Liver (tissue), 9 donors: ENCODE results near the gene SHQ1. TPM values are rescaled to one million over a fixed set of nuclear protein-coding genes. Genes with fewer than 3 reads are reported as not detected.

Experiments
- DNase-seq: peaks from one replicate; pipeline ENCODE4 v3.0.0-alpha.2; 2017; ENCODE audit warnings: low spot score
- H3K27ac ChIP-seq, 2 donors: one replicate each; pipeline ENCODE4 v1.7.0; 2013; ENCODE audit warnings: inconsistent platforms in 2 of 2, low read length in 2 of 2, control low read depth in 1 of 2, low read depth in 1 of 2, mild to moderate bottlenecking in 1 of 2
- H3K27me3 ChIP-seq, 4 donors: one replicate each; pipeline versions ENCODE4 v1.6.1 to v1.7.0; 2013; ENCODE audit warnings: low read length in 3 of 4, inconsistent platforms in 1 of 4, mild to moderate bottlenecking in 1 of 4, moderate library complexity in 1 of 4; ENCODE audit not compliant: control insufficient read depth in 4 of 4, insufficient read depth in 4 of 4
- H3K36me3 ChIP-seq, 4 donors: one replicate each; pipeline versions ENCODE4 v1.6.1 to v1.7.0; 2013; ENCODE audit warnings: low read length in 3 of 4, mild to moderate bottlenecking in 3 of 4, low read depth in 1 of 4, moderate library complexity in 1 of 4; ENCODE audit not compliant: control insufficient read depth in 4 of 4, insufficient read depth in 3 of 4
- H3K4me1 ChIP-seq, 4 donors: one replicate each; pipeline versions ENCODE4 v1.6.1 to v1.7.0; 2013; ENCODE audit warnings: low read length in 3 of 4, mild to moderate bottlenecking in 3 of 4, moderate library complexity in 1 of 4; ENCODE audit not compliant: control insufficient read depth in 4 of 4, insufficient read depth in 4 of 4
- H3K4me3 ChIP-seq, 3 donors: one replicate each; pipeline versions ENCODE4 v1.6.1 to v1.7.0; 2013; ENCODE audit warnings: low read length in 3 of 3, control low read depth in 1 of 3, low read depth in 1 of 3, mild to moderate bottlenecking in 1 of 3
- H3K9ac ChIP-seq, 2 donors: one replicate each; pipeline ENCODE4 v1.7.0; 2013; ENCODE audit warnings: low read length in 2 of 2, mild to moderate bottlenecking in 2 of 2, moderate library complexity in 2 of 2, control low read depth in 1 of 2, low read depth in 1 of 2
- H3K9me3 ChIP-seq, 4 donors: one replicate each; pipeline versions ENCODE4 v1.6.1 to v1.7.0; 2013; ENCODE audit warnings: low read length in 3 of 4; ENCODE audit not compliant: control insufficient read depth in 4 of 4
- EGR1 ChIP-seq, 2 donors: IDR thresholded peaks; 2 replicates each; pipeline ENCODE4 v1.6.1; 2016 to 2018; ENCODE audit warnings: antibody characterized with exemption in 2 of 2, low read depth in 2 of 2
- FOXA1 ChIP-seq: IDR thresholded peaks from 2 replicates; pipeline ENCODE4 v1.6.1; 2016; ENCODE audit warnings: antibody characterized with exemption
- FOXA2 ChIP-seq: IDR thresholded peaks from 2 replicates; pipeline ENCODE4 v1.6.1; 2016; ENCODE audit warnings: antibody characterized with exemption
- GABPA ChIP-seq, 2 donors: IDR thresholded peaks in 1 of 2; conservative IDR thresholded peaks in 1 of 2; 2 replicates each; pipeline ENCODE4 v1.6.1; 2016; ENCODE audit warnings: antibody characterized with exemption in 2 of 2, mild to moderate bottlenecking in 1 of 2, moderate library complexity in 1 of 2
- HNF4A ChIP-seq, 2 donors: conservative IDR thresholded peaks; 2 replicates each; pipeline ENCODE4 v1.6.1; 2016; ENCODE audit warnings: antibody characterized with exemption in 2 of 2, mild to moderate bottlenecking in 2 of 2
- HNF4G ChIP-seq: IDR thresholded peaks from 2 replicates; pipeline ENCODE4 v1.6.1; 2016; ENCODE audit warnings: antibody characterized with exemption
- JUND ChIP-seq, 2 donors: IDR thresholded peaks; 2 replicates each; pipeline ENCODE4 v1.6.1; 2016; ENCODE audit warnings: antibody characterized with exemption in 2 of 2
- NR2F2 ChIP-seq: IDR thresholded peaks from 2 replicates; pipeline ENCODE4 v1.6.1; 2016; ENCODE audit warnings: antibody characterized with exemption
- RAD21 ChIP-seq, 2 donors: IDR thresholded peaks; 2 replicates each; pipeline ENCODE4 v1.6.1; 2016; ENCODE audit warnings: antibody characterized with exemption in 2 of 2, mild to moderate bottlenecking in 2 of 2
- RXRA ChIP-seq, 2 donors: IDR thresholded peaks; 2 replicates each; pipeline ENCODE4 v1.6.1; 2017 to 2018; ENCODE audit warnings: antibody characterized with exemption in 2 of 2, mild to moderate bottlenecking in 1 of 2
- SP1 ChIP-seq: IDR thresholded peaks from 2 replicates; pipeline ENCODE4 v1.6.1; 2018; ENCODE audit warnings: antibody characterized with exemption, mild to moderate bottlenecking
- TAF1 ChIP-seq: conservative IDR thresholded peaks from 2 replicates; pipeline ENCODE4 v1.6.1; 2016; ENCODE audit warnings: antibody characterized with exemption, mild to moderate bottlenecking
- YY1 ChIP-seq: IDR thresholded peaks from 2 replicates; pipeline ENCODE4 v1.6.1; 2016; ENCODE audit warnings: antibody characterized with exemption, mild to moderate bottlenecking
- WGBS: extraction: QIAGEN DNeasy Blood & Tissue Kit; methylation state at CpG from one replicate; pipeline ENCODE4 v1.1.7; 2013; 5-methylcytosine and 5-hydroxymethylcytosine counted together
- polyA plus RNA-seq, 2 donors: library from polyadenylated mRNA; stranded (reverse) in 1 of 2; unstranded in 1 of 2; fragments of 200-250 nt in 1 of 2; fragments of >200 nt in 1 of 2; fragmentation: Nextera tagmentation in 1 of 2; extraction: Ambion mirVana in 1 of 2; gene quantifications; one replicate each; pipeline versions ENCODE4 v1.2.1 to v1.2.3, GENCODE V29; 2013 to 2015
- total RNA-seq, 2 donors: library from RNA; depleted of rRNA; stranded (reverse); fragments of >200 nt; gene quantifications; one replicate each; pipeline ENCODE4 v1.2.3, GENCODE V29; 2014
- TF ChIP-seq, protein P1 (sequence below): IDR thresholded peaks from 2 replicates; pipeline ENCODE4 v1.6.1; 2016; ENCODE audit warnings: antibody characterized with exemption
- TF ChIP-seq, protein P2 (sequence below): IDR thresholded peaks from 2 replicates; pipeline ENCODE4 v1.6.1; 2016; ENCODE audit warnings: antibody characterized with exemption
- TF ChIP-seq, protein P3 (sequence below): fragments of 150-350 bp; IDR thresholded peaks from 2 replicates; pipeline ENCODE4 v1.5.1; 2017; ENCODE audit warnings: improper control_type of control experiment, low read depth, low read length; ENCODE audit not compliant: missing input control
- TF ChIP-seq, protein P4 (sequence below): IDR thresholded peaks from 2 replicates; pipeline ENCODE4 v1.6.1; 2016; ENCODE audit warnings: antibody characterized with exemption
- TF ChIP-seq, protein P5 (sequence below): IDR thresholded peaks from 2 replicates; pipeline ENCODE4 v1.6.1; 2016; ENCODE audit warnings: antibody characterized with exemption, mild to moderate bottlenecking
- donor health status: healthy.
- donor health status: healthy.
- donor health status: healthy.
- donor health status: healthy.
- donor health status: healthy.

The SHQ1 gene
- 1 to 10 TPM; 7.1 to 9.6 TPM for total RNA-seq
- 1 to 10 TPM; 4.3 to 5.0 TPM for polyA plus RNA-seq

DNA sequence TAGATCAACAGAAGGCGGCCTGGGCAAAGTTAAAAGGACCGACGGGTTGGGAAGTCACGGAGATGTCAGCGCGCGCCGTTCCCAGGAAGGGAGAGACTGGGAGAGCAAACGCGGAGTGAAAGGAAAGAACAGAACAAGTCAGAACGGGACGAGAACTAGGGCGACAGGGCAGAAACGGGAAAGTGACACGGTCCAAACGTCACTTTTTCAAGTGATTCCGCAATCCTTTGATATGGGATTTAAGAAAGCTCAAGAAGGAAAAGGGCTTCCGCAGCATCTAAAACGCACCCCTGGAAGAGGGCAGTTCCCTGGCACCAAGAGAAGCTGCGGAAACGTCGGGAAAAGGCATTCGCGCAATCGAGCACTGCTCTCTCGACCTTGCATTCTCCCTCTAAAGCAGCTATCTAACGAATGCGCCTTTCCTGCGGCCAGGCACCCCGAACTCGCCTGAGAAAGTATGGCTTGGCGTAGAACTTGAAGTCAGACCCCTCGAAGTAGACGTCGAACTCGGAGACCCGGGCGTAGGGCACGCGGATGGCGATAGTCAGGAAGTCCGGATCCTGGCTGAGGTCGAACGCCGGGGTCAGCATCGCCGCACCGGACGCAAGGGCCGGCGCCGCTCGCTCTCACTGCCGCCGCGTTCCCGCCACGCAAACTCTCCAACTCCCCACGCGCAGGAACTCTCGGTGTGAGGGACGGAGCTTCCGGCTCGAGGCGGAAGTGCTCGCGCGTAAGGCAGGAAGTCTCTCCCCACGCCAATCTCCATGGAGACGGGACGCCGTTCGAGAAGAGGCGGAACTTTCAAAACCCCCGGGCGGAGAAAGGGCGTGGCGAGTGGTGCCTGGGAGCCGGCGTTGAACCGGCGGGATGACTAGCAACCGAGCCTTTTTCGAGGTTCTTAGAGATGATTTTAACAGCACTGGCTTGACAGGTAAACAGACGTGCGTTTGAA, at the start of gene SHQ1:
Gene SHQ1 (minus strand): TSS at position 695 of the 952 bp plus-strand sequence. CDS start 105 bp downstream, at position 590.
- peak; percentile 95 for DNase-seq
- WGBS: under 1% methylated on average over 86 of the region's 86 CpGs
- Histone ChIP-seq H3K9ac (peak within 1 kb of the TSS; percentile 45 to 89), H3K4me1 (peaks cover 0 to 18% (median 17%) of the 10 kb centered on the region in 4 donors), H3K36me3 (no peaks in the 10 kb centered on the region), H3K4me3 (peak within 1 kb of the TSS; percentile 63 to 100 (median 100)), H3K27me3 (no peaks in the 10 kb centered on the region), H3K27ac (peak within 1 kb of the TSS; percentile 73 to 92), H3K9me3 (no peaks in the 10 kb centered on the region)
- TF ChIP-seq TAF1: no peak
- TF ChIP-seq, protein P1, sequence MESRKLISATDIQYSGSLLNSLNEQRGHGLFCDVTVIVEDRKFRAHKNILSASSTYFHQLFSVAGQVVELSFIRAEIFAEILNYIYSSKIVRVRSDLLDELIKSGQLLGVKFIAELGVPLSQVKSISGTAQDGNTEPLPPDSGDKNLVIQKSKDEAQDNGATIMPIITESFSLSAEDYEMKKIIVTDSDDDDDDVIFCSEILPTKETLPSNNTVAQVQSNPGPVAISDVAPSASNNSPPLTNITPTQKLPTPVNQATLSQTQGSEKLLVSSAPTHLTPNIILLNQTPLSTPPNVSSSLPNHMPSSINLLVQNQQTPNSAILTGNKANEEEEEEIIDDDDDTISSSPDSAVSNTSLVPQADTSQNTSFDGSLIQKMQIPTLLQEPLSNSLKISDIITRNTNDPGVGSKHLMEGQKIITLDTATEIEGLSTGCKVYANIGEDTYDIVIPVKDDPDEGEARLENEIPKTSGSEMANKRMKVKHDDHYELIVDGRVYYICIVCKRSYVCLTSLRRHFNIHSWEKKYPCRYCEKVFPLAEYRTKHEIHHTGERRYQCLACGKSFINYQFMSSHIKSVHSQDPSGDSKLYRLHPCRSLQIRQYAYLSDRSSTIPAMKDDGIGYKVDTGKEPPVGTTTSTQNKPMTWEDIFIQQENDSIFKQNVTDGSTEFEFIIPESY: no peak
- TF ChIP-seq, protein P2, sequence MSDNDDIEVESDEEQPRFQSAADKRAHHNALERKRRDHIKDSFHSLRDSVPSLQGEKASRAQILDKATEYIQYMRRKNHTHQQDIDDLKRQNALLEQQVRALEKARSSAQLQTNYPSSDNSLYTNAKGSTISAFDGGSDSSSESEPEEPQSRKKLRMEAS: peak; percentile 82
- TF ChIP-seq EGR1 (IDR thresholded peaks at IDR 0.05; ENCODE audit: low read depth in 2 of 2): peak; percentile 74 to 77
- TF ChIP-seq, protein P3, sequence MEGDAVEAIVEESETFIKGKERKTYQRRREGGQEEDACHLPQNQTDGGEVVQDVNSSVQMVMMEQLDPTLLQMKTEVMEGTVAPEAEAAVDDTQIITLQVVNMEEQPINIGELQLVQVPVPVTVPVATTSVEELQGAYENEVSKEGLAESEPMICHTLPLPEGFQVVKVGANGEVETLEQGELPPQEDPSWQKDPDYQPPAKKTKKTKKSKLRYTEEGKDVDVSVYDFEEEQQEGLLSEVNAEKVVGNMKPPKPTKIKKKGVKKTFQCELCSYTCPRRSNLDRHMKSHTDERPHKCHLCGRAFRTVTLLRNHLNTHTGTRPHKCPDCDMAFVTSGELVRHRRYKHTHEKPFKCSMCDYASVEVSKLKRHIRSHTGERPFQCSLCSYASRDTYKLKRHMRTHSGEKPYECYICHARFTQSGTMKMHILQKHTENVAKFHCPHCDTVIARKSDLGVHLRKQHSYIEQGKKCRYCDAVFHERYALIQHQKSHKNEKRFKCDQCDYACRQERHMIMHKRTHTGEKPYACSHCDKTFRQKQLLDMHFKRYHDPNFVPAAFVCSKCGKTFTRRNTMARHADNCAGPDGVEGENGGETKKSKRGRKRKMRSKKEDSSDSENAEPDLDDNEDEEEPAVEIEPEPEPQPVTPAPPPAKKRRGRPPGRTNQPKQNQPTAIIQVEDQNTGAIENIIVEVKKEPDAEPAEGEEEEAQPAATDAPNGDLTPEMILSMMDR: no peak
- peak; percentile 26 for TF ChIP-seq YY1
- TF ChIP-seq, protein P4, sequence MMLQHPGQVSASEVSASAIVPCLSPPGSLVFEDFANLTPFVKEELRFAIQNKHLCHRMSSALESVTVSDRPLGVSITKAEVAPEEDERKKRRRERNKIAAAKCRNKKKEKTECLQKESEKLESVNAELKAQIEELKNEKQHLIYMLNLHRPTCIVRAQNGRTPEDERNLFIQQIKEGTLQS: no peak
- TF ChIP-seq SP1: no peak
- TF ChIP-seq, protein P5, sequence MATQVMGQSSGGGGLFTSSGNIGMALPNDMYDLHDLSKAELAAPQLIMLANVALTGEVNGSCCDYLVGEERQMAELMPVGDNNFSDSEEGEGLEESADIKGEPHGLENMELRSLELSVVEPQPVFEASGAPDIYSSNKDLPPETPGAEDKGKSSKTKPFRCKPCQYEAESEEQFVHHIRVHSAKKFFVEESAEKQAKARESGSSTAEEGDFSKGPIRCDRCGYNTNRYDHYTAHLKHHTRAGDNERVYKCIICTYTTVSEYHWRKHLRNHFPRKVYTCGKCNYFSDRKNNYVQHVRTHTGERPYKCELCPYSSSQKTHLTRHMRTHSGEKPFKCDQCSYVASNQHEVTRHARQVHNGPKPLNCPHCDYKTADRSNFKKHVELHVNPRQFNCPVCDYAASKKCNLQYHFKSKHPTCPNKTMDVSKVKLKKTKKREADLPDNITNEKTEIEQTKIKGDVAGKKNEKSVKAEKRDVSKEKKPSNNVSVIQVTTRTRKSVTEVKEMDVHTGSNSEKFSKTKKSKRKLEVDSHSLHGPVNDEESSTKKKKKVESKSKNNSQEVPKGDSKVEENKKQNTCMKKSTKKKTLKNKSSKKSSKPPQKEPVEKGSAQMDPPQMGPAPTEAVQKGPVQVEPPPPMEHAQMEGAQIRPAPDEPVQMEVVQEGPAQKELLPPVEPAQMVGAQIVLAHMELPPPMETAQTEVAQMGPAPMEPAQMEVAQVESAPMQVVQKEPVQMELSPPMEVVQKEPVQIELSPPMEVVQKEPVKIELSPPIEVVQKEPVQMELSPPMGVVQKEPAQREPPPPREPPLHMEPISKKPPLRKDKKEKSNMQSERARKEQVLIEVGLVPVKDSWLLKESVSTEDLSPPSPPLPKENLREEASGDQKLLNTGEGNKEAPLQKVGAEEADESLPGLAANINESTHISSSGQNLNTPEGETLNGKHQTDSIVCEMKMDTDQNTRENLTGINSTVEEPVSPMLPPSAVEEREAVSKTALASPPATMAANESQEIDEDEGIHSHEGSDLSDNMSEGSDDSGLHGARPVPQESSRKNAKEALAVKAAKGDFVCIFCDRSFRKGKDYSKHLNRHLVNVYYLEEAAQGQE: no peak
- no peak for TF ChIP-seq FOXA1
- no peak for TF ChIP-seq HNF4G
- no peak for TF ChIP-seq JUND (IDR thresholded peaks at IDR 0.05)
- TF ChIP-seq NR2F2: peak; percentile 19
- TF ChIP-seq GABPA (IDR thresholded peaks at IDR 0.05 in 1 of 2, conservative IDR thresholded peaks at IDR 0.05 in 1 of 2): peak; percentile 88 to 98
- TF ChIP-seq RXRA (IDR thresholded peaks at IDR 0.05): no peak
- no peak for TF ChIP-seq FOXA2
- peak in 1 of 2 donors; percentile 21 for TF ChIP-seq RAD21 (IDR thresholded peaks at IDR 0.05)
- TF ChIP-seq HNF4A (conservative IDR thresholded peaks at IDR 0.05): no peak
